ENCODE data around the gene OGFR.
"Not testable (repeated sequence)": the region's sequence is repeated elsewhere in the genome, so short reads cannot be mapped to it uniquely, and the experiment has no call there.

OGFR gene

DNA sequence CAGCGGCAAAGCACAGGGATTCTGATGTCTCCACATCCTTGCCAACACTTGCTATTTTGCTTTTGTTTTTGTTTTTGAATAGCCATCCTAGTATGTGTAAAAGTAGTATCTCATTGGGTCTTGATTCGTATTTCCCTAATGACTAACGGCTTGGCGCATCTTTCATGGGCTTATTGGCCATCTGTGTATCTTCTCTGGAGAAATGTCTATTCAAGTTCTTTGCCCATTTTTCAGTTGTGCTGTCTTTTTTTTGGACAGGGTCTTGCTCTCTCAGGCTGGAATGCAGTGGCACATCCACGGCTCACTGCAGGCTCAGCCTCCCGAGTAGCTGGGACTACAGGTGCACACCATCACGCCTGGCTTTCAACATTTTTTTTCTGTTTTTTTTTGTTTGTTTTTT is 39.5 kb downstream of the OGFR start:
- DNase-seq: no peak

DNA sequence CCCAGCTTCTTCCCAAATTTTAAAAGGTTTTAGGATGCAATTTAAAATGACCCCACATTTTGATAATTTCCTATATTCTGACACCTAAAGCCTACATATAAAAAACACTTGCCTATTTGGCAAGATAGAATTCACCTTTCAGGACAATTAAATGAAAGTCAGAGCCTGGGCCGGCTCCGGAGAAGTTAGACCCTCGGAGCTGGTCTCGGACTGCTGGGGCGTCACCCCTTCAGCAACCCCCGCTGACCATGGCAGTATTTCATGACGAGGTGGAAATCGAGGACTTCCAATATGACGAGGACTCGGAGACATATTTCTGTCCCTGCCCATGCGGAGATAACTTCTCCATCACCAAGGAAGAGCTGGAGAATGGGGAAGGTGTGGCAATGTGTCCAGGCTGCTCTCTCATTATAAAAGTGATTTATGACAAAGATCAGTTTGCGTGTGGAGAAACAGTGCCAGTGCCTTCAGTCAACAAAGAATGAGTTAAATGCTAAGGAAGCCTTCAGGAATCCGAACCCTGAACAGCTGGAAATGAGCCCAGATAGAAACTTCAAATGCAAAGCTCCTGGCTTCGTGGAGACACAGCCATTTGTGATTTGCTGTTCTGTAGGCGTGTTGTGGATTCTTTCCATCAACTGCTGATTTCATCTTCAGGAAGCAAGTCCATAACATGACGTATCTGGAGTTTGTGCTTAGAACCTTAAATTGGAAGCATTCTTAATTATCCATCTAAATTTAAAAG is 41.0 kb downstream of the OGFR start:
- DNase-seq: no peak

DNA sequence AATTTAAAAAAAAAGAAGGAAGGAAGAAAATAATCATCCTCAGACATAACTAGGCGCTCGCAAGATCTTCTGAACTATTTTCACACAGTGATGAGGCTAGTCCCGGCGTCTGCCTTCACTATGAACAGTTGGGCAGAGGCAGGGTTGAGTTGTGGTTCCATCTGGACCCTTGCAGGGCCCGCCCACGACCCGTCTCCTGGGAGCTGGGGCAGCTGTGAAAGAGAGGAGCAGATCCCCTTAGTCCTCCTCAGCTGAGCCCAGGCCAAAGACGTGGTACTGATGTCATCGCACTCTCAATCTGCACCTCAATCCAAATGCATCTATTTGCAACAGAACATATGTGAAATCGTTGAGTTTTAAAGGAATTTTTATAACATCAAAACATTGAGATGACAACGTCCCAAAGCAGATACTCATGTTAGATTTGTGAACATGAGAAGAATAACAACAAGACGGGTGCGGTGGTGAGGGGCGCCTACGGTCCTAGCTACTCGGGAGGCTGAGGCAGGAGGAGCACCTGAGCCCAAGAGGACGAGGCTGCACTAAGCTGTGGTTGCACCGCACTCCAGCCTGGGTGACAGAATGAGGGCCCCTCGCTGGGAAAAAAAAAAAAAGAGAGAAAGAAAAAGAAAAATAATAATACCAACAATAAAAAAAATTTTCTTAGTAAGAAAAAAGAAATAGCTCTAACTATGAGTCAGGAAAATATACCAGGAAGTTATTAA is 41.7 kb downstream of the OGFR start:
- DNase-seq: no peak

DNA sequence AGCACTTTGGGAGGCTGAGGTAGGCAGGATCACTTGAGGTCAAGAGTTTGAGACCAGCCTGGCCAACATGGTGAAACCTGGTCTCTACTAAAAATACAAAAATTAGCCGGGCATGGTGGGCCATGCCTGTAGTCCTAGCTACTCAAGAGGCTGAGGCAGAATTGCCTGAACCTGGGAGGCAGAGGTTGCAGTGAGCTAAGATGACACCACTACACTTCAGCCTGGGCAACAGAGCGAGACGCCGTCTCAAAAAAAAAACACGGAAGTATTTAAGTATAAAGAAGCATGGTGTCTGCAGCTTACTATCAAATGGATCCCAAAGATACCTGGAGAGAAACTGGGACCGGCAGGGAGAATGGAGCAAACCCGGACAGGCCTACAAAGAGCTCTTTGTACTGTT is 44.3 kb downstream of the OGFR start:
- DNase-seq: not testable (repeated sequence)

DNA sequence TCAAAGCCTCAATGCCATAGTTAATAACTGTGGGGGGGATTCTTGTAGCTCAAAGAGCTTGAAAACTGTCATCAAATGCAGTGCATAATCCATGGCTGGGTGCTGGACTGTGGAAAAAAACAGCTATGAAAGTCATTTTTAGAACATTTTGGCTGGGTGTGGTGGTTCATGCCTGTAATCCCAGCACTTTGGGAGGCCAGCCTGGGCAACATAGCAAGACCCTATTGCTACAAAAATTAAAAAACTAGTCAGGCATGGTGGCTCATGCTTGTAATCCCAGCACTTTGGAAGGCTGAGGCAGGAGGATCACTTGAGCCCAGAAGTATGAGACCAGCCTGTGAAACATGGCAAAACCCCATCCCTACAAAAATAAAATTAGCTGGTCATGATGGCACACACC is 44.8 kb downstream of the OGFR start:
- DNase-seq: no peak

DNA sequence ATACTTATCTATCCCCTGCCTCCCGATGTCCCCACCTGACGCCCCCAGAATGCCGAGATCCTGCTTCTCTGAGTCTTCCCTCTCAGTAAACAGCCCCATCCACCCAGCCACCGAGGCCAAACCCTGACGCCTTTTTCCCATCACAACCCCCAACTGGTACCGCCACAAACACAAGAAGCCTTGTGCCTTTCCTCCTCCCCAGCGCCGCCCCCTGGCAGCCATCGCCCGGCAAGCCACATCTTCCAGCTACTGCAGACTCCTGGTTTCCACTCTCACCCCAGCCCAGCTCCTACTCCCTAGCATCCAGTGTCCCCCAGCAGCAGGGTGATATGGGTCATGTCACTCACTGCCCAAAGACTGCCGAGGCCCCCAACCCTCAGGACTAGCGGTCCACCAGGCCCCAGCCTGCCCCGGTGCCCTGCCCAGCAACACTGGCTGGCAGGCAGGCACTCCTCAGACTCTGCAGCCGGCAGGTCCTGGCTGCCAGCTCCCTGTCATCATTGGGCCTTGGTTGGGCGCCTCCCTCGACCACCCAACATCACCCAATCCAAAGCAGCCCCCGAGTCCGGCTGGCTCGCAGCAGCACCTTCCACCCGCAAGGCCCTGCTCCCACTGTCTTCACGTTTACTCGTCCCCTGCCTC is 45.8 kb downstream of the OGFR start:
- no peak for DNase-seq

DNA sequence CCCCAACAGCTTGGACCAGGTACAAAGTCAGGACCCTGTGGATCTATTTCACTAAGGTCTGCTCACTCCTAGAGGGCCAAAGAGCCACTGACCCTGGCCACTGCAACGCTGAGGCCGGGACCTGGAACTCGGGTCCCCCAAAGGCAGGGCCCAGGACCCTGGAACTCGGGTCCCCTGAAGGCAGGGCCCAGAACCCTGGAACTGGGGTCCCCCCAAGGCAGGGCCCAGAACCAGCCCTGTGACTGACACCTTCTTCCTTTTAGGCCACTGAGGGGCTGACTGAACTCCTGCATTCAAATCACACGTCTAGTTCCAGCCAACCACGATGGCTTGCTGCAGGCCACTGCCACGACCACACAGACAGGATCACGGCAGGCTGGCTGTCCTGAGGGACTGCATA is 47.6 kb downstream of the OGFR start:
- no peak for DNase-seq

DNA sequence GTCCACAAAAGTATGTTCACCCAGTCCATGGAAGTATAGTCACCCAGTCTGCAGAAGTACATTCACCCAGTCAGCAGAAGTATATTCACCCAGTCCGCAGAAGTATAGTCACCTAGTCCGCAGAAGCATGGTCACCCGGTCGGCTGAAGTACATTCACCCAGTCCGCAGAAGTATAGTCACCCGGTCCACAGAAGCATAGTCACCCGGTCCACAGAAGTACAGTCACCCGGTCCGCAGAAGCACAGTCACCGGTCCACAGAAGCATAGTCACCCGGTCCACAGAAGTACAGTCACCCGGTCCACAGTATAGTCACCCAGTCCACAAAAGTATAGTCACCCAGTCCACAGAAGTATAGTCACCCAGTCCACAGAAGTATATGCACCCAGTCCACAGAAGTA is 48.2 kb downstream of the OGFR start:
- no peak for DNase-seq

DNA sequence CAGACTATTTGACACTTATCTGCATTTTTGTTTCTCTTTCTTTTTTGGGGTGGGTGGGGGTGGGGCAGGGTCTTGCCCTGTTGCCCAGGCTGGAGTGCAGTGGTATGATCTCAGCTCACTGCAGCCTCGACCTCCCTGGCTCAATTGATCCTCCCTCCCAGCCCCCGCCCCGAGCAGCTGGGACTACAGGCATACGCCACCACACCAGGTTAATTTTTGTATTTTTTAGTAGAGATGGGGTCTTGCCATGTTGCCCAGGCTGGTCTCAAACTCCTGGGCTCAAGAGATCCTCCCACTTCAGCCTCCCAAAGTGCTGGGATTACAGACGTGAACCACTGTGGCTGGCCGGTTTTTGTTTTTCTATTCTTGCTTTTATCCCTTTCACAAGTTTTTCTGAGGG is 48.7 kb downstream of the OGFR start:
- not testable (repeated sequence) for DNase-seq

DNA sequence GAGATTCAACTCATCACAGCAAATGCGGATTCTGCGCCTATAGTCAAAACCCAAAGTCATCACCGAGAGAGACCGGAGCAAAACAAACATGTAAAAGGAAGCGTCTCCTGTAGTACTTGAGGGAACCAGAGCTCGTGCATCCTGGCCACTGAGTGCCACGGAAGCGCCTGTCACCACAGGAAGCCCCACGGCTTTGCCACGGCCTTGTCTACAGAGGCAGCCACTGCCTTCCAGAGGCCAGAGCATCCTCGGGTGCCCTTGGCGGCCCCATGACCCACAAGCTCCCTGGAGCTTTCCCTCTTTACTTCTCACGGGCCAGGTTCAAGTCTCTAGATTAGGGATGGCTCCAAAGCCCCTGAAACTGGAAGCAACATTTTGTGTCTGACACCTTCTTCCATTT is 49.5 kb downstream of the OGFR start:
- no peak for DNase-seq

DNA sequence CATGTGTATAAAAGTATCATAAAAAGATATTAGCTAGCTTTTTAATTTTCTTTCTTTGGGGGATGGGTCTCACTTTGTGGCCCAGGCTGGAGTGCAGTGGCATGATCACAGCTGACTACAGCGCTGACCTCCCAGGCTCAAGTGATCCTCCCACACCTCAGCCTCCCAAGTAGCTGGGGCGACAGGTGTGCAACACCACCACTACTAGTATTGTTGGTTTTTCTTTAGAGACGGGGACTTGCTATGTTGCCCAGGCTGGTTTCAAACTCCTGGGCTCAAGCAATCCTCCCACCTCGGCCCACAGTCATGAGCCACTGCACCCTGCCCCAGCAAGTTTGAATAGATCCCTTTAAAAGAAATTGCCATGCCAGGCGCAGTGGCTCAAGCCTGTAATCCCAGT is 50.5 kb downstream of the OGFR start:
- DNase-seq: no peak

DNA sequence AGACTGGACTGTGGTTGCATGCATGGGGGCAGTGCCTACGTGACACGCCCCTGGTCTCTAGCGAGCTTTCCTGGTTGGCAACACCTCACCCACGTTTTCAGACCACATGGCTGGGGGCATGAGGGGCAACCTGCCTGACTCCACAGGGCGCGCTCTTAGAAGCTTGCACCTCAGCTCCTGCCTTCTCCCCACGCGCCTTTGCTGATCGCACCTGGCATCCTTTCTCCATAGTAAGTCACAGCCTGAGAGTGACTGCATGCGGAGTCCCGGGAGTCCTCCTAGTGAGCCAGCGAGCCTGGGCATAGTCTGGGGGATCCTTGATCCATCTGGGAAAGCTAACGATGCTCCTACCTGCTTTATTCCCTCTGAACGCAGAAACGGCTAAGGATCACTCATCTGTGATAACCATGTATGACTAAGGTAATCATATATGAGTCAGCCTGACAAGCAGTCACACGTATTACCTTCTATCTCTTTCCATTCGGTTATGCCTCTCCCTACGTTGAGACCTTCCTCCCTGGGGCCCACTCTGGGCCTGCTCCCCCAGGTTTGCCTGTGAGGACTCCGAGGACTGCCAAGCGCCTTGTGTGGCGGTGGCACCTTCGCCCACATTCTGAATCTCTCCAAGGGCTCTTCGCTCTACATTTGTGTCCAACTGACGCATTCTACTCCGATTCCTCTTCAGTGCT is 52.4 kb downstream of the OGFR start:
- no peak for DNase-seq

DNA sequence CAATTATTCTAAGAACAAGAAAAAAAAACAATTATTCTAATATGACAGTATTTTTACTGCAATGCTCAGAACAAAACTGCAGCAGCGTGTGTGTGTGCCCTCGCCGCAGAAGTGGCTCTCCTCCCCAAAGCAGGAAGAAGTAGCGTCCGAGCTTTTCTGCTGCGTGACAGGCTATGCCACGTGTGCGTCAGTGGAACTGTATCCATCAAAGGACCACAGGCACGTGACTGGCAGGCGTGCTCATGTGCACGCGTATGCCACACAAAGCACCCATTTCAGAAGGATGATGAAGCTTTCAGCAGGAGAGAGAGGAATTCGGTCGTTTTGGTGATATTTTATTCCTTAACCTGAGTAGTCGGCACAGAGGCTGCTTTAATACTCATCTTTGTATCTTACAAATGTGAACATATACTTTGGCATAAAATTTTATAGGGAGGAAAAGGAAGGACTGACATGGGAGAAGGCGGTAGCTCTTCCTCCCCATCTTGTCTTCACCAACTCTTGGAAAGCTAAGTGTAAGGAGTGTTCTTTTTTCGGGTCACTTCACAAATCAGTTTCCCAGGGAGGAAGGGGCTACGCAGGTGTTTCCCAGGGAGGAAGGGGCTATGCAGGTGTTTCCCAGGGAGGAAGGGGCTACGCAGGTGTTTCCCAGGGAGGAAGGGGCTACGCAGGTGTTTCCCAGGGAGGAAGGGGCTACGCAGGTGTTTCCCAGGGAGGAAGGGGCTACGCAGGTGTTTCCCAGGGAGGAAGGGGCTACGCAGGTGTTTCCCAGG is 53.6 kb downstream of the OGFR start:
- no peak for DNase-seq

DNA sequence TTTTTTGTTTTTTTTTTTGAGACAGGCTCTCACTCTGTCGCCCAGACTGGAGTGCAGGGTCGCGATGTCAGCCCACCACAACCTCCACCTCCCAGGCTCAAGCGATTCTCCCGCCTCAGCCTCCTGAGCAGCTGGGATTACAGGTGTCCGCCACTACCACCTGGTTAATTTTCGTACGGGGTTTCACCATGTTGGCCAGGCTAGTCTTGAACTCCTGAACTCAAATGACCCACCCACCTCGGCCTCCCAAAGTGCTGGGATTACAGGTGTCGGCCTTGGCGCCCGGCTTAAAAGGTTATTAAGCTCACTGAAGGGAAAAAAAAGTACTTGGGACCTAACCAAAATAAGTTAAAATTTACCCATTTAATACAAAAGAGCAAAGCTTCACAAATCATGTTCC is 55.1 kb downstream of the OGFR start:
- DNase-seq: no peak

DNA sequence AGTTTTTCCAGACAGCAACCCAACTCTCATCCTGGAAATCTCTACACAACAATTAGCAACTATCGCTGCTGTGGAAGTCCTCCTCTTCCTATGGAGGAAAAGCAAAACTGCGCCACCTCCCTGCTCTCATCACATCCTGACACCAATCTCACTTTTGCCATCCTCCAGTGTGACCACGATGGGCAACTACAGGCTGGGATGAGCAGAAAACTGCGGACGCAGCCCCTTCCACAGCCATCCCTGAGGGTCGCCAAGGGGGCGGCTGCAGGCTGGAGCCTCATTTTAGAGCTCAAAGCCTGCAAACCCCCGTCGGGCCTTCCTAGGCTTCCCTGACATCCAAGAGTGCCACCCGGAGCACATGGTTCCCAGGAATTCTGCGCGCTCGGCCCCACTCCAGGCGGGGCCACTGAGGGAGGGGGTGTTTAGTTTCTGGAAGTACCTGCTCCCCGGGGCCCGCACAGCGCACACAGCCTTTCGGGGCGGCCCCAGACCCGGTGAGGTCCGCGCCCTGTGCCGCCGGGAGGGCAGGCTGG is 55.8 kb downstream of the OGFR start:
- peak; percentile 11 for DNase-seq

DNA sequence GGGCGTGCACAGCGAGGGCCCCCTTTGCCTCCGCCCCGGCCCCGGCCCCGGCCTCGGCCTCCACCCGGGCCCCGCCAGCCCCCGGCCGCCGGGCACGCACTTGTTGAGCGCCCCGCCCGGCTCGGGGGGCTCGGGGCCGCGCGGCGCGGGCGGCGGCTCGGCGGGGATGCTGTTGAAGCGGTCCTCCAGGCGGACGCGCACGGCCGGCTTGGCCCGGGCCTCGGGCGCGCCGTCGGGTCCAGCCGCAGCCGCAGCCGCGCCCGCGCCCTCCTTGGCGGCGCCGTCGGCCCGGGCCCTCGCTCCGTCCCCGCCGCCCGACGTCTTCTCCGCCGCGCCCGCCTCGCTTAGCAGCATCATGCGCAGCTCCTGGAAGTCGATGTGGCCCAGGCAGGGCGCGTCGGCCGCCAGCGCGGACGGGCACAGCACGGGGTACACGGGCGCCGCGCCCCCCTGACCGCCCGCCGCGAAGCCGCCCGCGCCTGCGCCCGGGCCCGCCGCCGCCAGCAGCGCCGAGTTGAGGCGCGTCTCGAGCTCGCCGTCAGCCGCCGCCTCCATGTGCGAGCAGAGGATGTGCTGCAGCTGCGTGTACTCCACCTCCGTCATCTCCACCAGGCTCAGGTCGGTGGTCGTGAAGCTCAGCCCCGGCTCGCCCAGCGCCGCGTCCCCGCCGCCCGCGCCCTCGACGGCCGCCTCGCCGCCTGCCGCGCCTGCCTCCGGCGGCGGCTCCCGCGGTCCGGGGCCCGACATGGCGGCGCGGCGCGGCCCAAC is 56.5 kb downstream of the OGFR start:
- DNase-seq: no peak

DNA sequence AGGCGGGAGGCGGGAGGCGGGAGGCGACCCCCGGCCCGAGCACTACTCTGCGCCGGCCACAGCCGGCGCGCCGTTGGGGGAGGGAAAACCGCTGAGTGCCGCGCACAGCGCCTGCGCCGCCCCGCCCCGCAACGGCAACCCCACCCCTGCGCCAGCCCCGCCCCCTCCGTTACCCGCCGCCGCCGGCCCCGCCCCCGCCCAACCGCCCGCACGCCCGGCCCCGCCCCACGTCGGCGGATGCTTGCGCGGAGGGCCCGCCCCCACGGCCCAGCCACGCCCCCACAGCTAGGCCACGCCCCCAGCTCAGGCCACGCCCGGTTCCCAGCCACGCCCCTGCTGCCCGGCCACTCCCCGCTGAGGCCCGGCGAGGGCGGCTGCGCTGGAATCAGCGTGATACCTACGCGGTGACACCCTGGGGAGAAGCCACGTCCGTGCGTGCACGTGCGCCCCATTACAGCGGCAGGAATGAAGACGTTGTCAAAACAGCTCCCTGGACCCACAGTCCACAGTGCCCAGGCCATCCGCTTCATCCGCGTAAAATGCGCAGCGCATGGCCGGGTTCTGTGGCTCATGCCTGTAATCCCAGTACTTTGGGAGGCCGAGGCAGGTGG is 57.2 kb downstream of the OGFR start, which contains the start of gene TCFL5:
Gene TCFL5, minus strand, starts transcription at position 97 of the 611 bp plus-strand sequence. CDS start 152 bp downstream, outside the sequence.
- peak; percentile 76 for DNase-seq
